ENCODE measurements around the gene INPP5D.
A peak's percentile ranks its signal among the peaks of the same experiment; 100 is the strongest.

INPP5D gene

DNA sequence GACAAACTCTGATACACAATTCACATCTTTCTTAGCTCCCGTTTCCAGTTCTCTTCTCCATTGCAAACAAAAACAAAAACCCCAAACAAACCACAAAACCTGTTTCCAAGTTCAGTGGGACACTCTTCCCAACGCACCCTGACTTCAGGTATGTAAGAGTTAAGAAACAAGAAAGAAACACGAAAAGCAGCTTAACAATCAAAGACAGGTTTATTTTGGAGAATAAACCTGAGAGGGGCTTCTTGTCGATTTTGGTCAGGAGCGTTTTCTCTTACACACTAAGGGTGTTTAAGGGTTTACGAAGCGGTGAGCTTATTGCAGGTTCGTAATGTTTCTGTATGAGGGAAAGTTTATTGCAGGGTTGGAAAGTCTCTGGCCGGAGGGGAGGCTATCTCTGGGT lies 190.4 kb downstream of the INPP5D start:
- no peak for DNase-seq

DNA sequence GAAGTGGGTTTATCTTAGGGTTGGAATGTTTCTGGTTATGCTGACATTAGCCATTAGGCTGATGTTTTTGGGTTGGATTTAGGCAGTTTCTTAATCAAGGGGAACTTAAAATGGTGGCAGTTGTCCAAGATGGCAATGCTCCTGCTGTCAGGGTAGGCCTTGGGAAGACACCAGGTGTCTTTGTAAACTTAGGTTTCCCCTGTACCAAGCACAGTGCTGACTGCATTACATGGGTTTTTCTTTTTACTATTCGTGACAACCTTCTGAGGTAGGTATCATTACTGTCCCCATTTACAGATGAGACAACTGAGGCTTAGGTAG lies 190.8 kb downstream of the INPP5D start:
- no peak for DNase-seq

DNA sequence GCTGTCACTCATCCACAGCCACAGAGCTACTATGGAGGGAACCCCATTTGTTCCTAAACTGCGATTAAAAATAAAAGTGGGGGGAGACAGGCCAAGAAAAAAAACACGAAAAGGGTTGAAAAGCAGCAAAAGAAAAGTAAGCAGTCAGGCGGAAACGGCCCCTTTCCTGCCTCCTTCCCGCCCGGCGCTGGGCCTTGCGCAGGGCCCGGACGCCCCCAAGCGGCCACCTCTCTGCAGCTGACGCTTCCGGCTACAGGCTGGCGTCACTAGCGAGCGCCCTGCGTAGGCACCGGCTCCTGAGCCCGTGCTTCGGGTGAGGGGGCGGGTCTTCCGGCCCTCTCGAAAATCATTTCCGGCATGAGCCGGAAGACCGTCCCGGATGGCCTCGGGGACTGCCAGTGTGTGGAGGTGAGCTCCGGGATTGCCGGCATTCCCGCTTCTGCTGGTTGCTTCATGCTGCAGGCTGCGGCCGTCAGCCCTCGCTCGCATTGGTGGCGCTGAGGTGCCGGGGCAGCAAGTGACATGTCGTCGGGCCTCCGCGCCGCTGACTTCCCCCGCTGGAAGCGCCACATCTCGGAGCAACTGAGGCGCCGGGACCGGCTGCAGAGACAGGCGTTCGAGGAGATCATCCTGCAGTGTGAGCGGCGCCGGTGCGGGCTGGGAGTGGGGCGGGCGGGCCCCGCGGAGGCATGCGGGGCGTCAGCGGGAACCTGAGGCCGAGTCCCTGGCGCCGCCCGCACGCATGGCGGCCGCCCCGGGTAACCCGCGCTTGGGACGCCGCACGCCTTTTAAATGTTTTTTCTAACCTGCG lies 191.4 kb downstream of the INPP5D start, which contains the start of gene ATG16L1:
TSS of gene ATG16L1 (plus strand) at position 368 of the 811 bp plus-strand sequence. CDS start at position 523, 155 bp downstream.
- peak; percentile 95 to 96 for DNase-seq

DNA sequence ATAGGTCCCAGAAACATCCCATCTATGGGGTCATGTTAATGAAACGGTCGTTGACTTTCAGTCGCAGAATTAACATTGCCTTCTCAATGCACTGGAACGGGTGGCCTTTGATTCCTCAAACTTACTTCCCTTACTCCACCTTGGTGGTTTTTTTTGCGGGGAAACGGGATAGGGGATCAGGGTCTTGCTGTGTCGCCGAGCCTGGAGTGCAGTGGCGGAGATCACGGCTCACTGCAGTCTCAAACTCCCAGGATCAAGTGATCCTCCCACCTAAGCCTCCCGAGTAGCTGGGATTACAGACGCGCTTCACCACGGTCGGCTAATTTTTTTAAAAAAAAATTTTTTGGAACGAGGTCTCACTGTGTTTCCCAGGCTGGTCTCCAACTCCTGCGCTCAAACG lies 192.1 kb downstream of the INPP5D start:
- no peak for DNase-seq

DNA sequence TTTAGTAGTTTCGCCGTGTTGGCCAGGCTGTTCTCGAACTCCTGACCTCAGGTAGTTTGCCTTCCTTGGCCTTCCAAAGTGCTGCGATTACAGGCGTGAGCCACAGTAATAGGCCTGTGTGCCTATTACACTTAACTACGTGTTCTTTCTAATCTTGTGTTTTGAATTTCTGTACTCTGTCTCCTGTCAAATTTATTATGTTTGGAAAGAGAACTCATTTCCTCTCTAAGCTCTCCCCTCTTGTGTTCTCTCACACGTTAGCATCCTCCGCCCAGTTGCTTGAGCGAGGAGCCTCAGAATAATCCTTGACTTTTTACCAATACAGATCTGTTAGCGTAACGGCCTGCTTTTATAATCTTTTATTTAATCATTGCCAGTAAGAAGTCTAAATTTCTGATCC lies 195.0 kb downstream of the INPP5D start:
- DNase-seq: no peak

DNA sequence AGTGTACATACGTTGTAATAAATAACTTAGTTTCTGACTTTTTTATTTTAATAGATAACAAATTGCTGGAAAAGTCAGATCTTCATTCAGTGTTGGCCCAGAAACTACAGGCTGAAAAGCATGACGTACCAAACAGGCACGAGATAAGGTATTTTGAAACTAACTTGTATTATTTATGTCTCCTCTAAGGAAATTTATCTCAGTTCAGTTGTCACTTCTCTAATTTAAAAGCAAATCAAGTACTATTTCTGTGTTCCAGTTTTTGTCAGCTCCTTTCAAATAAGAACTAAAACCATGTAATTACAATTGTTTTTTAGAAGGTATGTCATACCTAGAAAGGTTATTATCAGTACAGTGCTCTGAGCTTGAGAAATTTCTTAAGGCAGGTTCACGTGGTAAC lies 195.9 kb downstream of the INPP5D start:
- DNase-seq: no peak

Measured in CD4-positive, alpha-beta T cell treated with Interleukin-1 beta for 1 hour (primary cell).